ENCODE results near the gene OR13H1. TPM values are rescaled to one million over a fixed set of nuclear protein-coding genes. Genes with fewer than 3 reads are reported as not detected.
"Not testable (repeated sequence)": the region's sequence is repeated elsewhere in the genome, so short reads cannot be mapped to it uniquely, and the experiment has no call there.

OR13H1 gene
- polyA plus RNA-seq, 1 experiment = not detected

DNA sequence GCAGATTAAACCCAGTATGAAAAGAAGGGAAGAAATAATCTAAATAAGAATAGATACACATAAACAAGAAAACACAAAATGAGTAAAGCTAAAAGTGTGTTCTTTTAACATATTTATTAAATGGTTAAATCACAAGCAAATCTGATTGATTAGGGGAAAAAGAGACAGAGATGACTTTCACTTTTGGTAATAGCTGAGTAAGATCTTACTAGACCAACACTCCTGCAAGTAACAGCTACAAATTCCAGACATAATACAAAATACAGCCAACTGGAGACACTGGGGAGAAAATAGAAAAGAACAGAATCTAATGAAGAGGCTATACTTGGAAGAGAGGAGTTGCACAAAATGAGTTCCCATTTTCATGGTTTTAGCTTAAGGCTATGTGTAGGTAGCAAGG is 33.5 kb downstream of the OR13H1 start:
- TF ChIP-seq, protein P1, sequence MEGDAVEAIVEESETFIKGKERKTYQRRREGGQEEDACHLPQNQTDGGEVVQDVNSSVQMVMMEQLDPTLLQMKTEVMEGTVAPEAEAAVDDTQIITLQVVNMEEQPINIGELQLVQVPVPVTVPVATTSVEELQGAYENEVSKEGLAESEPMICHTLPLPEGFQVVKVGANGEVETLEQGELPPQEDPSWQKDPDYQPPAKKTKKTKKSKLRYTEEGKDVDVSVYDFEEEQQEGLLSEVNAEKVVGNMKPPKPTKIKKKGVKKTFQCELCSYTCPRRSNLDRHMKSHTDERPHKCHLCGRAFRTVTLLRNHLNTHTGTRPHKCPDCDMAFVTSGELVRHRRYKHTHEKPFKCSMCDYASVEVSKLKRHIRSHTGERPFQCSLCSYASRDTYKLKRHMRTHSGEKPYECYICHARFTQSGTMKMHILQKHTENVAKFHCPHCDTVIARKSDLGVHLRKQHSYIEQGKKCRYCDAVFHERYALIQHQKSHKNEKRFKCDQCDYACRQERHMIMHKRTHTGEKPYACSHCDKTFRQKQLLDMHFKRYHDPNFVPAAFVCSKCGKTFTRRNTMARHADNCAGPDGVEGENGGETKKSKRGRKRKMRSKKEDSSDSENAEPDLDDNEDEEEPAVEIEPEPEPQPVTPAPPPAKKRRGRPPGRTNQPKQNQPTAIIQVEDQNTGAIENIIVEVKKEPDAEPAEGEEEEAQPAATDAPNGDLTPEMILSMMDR (IDR thresholded peaks at IDR 0.05; ENCODE audit: insufficient read depth, low read depth, low read length) = no peak
- no peaks in the 10 kb centered on the region for H3K27me3 ChIP-seq (ENCODE audit: control insufficient read depth, insufficient read depth, low read length)
- POLR2A ChIA-PET = no interaction called here
- no peak overlapping the region for H3K4me3 ChIP-seq (ENCODE audit: low read depth, low read length)
- DNase-seq (ENCODE audit: low read depth) = no peak
- CTCF ChIA-PET = no interaction called here
- no peaks in the 10 kb centered on the region for H3K36me3 ChIP-seq (ENCODE audit: control insufficient read depth, insufficient read depth, low read length)

DNA sequence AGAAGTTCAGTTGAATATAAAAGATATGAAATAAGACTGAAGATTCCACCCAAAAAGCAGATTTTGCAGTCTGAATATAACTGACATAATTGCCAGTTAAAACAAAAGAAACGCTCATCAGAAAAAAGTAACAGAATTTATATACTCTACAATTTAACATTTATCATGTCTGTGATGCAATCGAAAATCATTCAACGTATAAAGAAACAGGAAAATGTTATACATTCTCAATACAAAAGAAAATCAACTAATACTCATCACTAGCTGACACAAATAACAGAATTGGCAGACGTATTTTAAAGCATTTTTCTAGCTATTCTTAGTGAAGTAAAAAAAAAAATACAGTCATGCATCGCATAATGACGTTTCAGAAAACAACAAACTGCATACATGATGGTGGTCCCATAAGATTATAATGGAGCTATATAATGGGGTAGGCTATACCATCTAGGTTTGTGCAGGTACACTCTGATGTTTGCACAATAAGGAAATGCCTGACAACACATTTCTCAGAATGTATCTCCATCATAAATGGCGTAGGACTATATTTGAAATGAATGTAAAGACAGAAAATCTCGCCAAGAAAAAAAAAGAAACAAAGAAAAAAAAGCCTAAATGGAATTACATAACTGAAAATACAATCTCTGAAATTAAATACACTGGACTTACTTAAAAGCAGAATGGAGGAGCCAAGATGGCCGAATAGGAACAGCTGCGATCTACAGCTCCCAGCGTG is 34.3 kb downstream of the OR13H1 start:
- TF ChIP-seq, protein P1 (IDR thresholded peaks at IDR 0.05; ENCODE audit: insufficient read depth, low read depth, low read length) = no peak
- Histone ChIP-seq H3K36me3 (ENCODE audit: control insufficient read depth, insufficient read depth, low read length) (no peaks in the 10 kb centered on the region), H3K27me3 (ENCODE audit: control insufficient read depth, insufficient read depth, low read length) (no peaks in the 10 kb centered on the region), H3K4me3 (ENCODE audit: low read depth, low read length) (no peak overlapping the region)
- ChIA-PET CTCF (no interaction called here), POLR2A (no interaction called here)
- DNase-seq (ENCODE audit: low read depth) = no peak

DNA sequence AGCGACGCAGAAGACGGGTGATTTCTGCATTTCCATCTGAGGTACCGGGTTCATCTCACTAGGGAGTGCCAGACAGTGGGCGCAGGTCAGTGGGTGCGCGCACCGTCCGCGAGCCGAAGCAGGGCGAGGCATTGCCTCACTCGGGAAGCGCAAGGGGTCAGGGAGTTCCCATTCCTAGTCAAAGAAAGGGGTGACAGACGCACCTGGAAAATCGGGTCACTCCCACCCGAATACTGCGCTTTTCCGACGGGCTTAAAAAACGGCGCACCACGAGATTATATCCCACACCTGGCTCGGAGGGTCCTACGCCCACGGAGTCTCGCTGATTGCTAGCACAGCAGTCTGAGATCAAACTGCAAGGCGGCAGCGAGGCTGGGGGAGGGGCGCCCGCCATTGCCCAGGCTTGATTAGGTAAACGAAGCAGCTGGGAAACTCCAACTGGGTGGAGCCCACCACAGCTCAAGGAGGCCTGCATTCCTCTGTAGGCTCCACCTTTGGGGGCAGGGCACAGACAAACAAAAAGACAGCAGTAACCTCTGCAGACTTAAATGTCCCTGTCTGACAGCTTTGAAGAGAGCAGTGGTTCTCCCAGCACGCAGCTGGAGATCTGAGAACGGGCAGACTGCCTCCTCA is 35.0 kb downstream of the OR13H1 start:
- H3K27me3 ChIP-seq (ENCODE audit: control insufficient read depth, insufficient read depth, low read length); H3K4me3 ChIP-seq (ENCODE audit: low read depth, low read length); H3K36me3 ChIP-seq (ENCODE audit: control insufficient read depth, insufficient read depth, low read length); DNase-seq (ENCODE audit: low read depth); CTCF ChIA-PET; POLR2A ChIA-PET: not testable (repeated sequence)

DNA sequence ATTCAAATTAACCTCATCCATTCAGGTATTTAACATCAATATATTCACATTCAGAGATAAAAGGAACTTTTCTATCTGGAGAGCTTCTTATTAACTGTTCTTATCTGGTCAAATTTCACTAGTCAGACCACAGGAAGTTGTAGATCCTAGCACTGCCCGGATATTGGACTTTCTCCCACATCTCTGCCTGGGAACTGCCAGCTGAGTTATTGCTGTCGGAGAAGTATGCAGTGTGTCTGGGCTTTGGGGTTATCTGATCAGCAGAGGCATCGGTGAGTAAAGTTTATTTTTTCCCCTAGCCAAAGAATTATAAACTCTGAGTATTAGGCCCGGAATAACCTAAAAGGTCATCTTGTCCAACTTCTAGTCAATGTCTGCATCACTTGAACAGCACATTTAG is 45.1 kb downstream of the OR13H1 start:
- ChIA-PET POLR2A (no interaction called here), CTCF (no interaction called here)
- Histone ChIP-seq H3K27me3 (ENCODE audit: control insufficient read depth, insufficient read depth, low read length) (no peaks in the 10 kb centered on the region), H3K4me3 (ENCODE audit: low read depth, low read length) (no peak overlapping the region), H3K36me3 (ENCODE audit: control insufficient read depth, insufficient read depth, low read length) (no peaks in the 10 kb centered on the region)
- TF ChIP-seq, protein P1 (IDR thresholded peaks at IDR 0.05; ENCODE audit: insufficient read depth, low read depth, low read length) = no peak
- no peak for DNase-seq (ENCODE audit: low read depth)
